ENCODE data around the gene MYBBP1A. TPM values are rescaled to one million over a fixed set of nuclear protein-coding genes. Genes with fewer than 3 reads are reported as not detected.

MYBBP1A gene
- total and polyA plus RNA-seq, 2 of the 8 experiments (the other 6 are each of a cell fraction or from before 2014, with no cell fraction given), result 46.8 to 151 TPM

GRCh38 chr17:4588391-4588790 lies 33.2 kb upstream of the MYBBP1A start (continued):
- TF ChIP-seq CHD7 (IDR thresholded peaks at IDR 0.05; ENCODE audit: insufficient replicate concordance, low read length), result no peak
